Measurements from ENCODE around the gene SS18L1.

- TF ChIP-seq ZNF138 (CRISPR knock-in tag; conservative IDR thresholded peaks at IDR 0.05): no peak
- TF ChIP-seq, protein P1, sequence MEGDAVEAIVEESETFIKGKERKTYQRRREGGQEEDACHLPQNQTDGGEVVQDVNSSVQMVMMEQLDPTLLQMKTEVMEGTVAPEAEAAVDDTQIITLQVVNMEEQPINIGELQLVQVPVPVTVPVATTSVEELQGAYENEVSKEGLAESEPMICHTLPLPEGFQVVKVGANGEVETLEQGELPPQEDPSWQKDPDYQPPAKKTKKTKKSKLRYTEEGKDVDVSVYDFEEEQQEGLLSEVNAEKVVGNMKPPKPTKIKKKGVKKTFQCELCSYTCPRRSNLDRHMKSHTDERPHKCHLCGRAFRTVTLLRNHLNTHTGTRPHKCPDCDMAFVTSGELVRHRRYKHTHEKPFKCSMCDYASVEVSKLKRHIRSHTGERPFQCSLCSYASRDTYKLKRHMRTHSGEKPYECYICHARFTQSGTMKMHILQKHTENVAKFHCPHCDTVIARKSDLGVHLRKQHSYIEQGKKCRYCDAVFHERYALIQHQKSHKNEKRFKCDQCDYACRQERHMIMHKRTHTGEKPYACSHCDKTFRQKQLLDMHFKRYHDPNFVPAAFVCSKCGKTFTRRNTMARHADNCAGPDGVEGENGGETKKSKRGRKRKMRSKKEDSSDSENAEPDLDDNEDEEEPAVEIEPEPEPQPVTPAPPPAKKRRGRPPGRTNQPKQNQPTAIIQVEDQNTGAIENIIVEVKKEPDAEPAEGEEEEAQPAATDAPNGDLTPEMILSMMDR (IDR thresholded peaks at IDR 0.05): no peak
- no peak for TF ChIP-seq TEAD1 (CRISPR knock-in tag; IDR thresholded peaks at IDR 0.05)
- TF ChIP-seq ZNF232 (CRISPR knock-in tag; IDR thresholded peaks at IDR 0.05): no peak
- no peak for TF ChIP-seq OVOL2 (CRISPR knock-in tag; IDR thresholded peaks at IDR 0.05; ENCODE audit: borderline replicate concordance)
- no peak for TF ChIP-seq ZNF671 (CRISPR knock-in tag; IDR thresholded peaks at IDR 0.05)
- no peak for TF ChIP-seq GTF2I (CRISPR knock-in tag; conservative IDR thresholded peaks at IDR 0.05)
- TF ChIP-seq CREB1 (CRISPR knock-in tag; IDR thresholded peaks at IDR 0.05): no peak
- no peak for TF ChIP-seq ETV6 (CRISPR knock-in tag; IDR thresholded peaks at IDR 0.05)
- no peak for TF ChIP-seq NR2C2 (CRISPR knock-in tag; IDR thresholded peaks at IDR 0.05)
- TF ChIP-seq SMAD3 (CRISPR knock-in tag; IDR thresholded peaks at IDR 0.05; ENCODE audit: borderline replicate concordance): no peak
- no peak for TF ChIP-seq FOXP1 (CRISPR knock-in tag; IDR thresholded peaks at IDR 0.05; ENCODE audit: borderline replicate concordance)
- TF ChIP-seq SP1 (CRISPR knock-in tag; conservative IDR thresholded peaks at IDR 0.05): no peak
Observed at GRCh38 chr20:62170536-62170935, 27.0 kb downstream of the SS18L1 start.

Data from WTC11 (cell line).